HEK293T (cell line): Measurements from ENCODE around the gene FUT3.

Experiments
- FOXM1 ChIP-seq: fragments of 450-650 bp; IDR thresholded peaks from 2 replicates; pipeline ENCODE4 v1.6.1; 2017; ENCODE audit warnings: mild to moderate bottlenecking, borderline replicate concordance
- HDGF ChIP-seq: fragments of 450-650 bp; IDR thresholded peaks from 2 replicates; pipeline ENCODE4 v1.6.1; 2017; ENCODE audit warnings: antibody characterized with exemption, borderline replicate concordance
- L3MBTL2 ChIP-seq: fragments of 450-650 bp; conservative IDR thresholded peaks from 2 replicates; pipeline ENCODE4 v1.6.1; 2016; ENCODE audit warnings: mild to moderate bottlenecking
- SP1 ChIP-seq: fragments of 450-650 bp; IDR thresholded peaks from 2 replicates; pipeline ENCODE4 v1.6.1; 2017
- SUZ12 ChIP-seq: fragments of 450-650 bp; IDR thresholded peaks from 2 replicates; pipeline ENCODE4 v1.6.1; 2016; ENCODE audit warnings: mild to moderate bottlenecking
- ZNF384 ChIP-seq: fragments of 450-650 bp; IDR thresholded peaks from 2 replicates; pipeline ENCODE4 v1.6.1; 2016

- TF ChIP-seq SP1 = no peak
- no peak for TF ChIP-seq SUZ12
- no peak for TF ChIP-seq L3MBTL2
- TF ChIP-seq FOXM1 = no peak
- no peak for TF ChIP-seq HDGF
- TF ChIP-seq ZNF384 = no peak
These were observed 32.7 kb downstream of the FUT3 start for GRCh38 chr19:5818594-5818993.
